ENCODE measurements around the gene OXA1L. TPM values are rescaled to one million over a fixed set of nuclear protein-coding genes. Genes with fewer than 3 reads are reported as not detected.

OXA1L gene
- total RNA-seq, 1 donor from 2014 or later, result 114 TPM

- H3K9me3 Mint-ChIP-seq (ENCODE audit: unreplicated experiment), result no peaks in the 10 kb centered on the region
- H3K4me1 Mint-ChIP-seq (ENCODE audit: unreplicated experiment), result peaks cover 44% of the 10 kb centered on the region
- H3K36me3 Mint-ChIP-seq (ENCODE audit: unreplicated experiment), result no peaks in the 10 kb centered on the region
- H3K4me3 Mint-ChIP-seq (ENCODE audit: unreplicated experiment), result no peak overlapping the region
- no peaks in the 10 kb centered on the region for H3K27me3 Mint-ChIP-seq (ENCODE audit: unreplicated experiment)
- no peak for DNase-seq (ENCODE audit: extremely low spot score, unreplicated experiment)
- no peak for TF ChIP-seq CTCF (IDR thresholded peaks at IDR 0.05)
- H3K27ac Mint-ChIP-seq (ENCODE audit: unreplicated experiment), result peak overlapping the region; percentile 79
Measured at GRCh38 chr14:22821193-22822015, 54.9 kb downstream of the OXA1L start.

- TF ChIP-seq CTCF (IDR thresholded peaks at IDR 0.05), result no peak
- no peaks in the 10 kb centered on the region for H3K36me3 Mint-ChIP-seq (ENCODE audit: unreplicated experiment)
- DNase-seq (ENCODE audit: extremely low spot score, unreplicated experiment), result no peak
- H3K27ac Mint-ChIP-seq (ENCODE audit: unreplicated experiment), result peak overlapping the region; percentile 79
- H3K4me1 Mint-ChIP-seq (ENCODE audit: unreplicated experiment), result peaks cover 44% of the 10 kb centered on the region
- H3K9me3 Mint-ChIP-seq (ENCODE audit: unreplicated experiment), result no peaks in the 10 kb centered on the region
- no peak overlapping the region for H3K4me3 Mint-ChIP-seq (ENCODE audit: unreplicated experiment)
- H3K27me3 Mint-ChIP-seq (ENCODE audit: unreplicated experiment), result no peaks in the 10 kb centered on the region
Measured at GRCh38 chr14:22822016-22822570, 55.6 kb downstream of the OXA1L start.

Other genes starting within 250 kb of the OXA1L start
- gene DAD1, start 177.5 kb upstream of the OXA1L start, total RNA-seq, result 220 and 223 TPM in 2 replicates
- 74.1 and 87.3 TPM in 2 replicates for gene ABHD4, start 168.4 kb upstream of the OXA1L start, total RNA-seq
- not detected in 2 replicates for gene OR6J1, start 122.3 kb upstream of the OXA1L start, total RNA-seq
- gene SLC7A7, start 48.7 kb downstream of the OXA1L start, total RNA-seq, result 1.2 and 1.6 TPM in 2 replicates
- 74.3 and 74.7 TPM in 2 replicates for gene MRPL52, start 63.2 kb downstream of the OXA1L start, total RNA-seq
- 490 and 518 TPM in 2 replicates for gene MMP14, start 69.9 kb downstream of the OXA1L start, total RNA-seq
- gene LRP10, start 105.1 kb downstream of the OXA1L start, total RNA-seq, result 171 and 182 TPM in 2 replicates
- 0.18 and 0.35 TPM in 2 replicates for gene REM2, start 116.5 kb downstream of the OXA1L start, total RNA-seq
- gene RBM23, start 152.5 kb downstream of the OXA1L start, total RNA-seq, result 89.4 and 93.3 TPM in 2 replicates
- 58.4 and 68.4 TPM in 2 replicates for gene PRMT5, start 162.7 kb downstream of the OXA1L start, total RNA-seq
- 39.9 and 40.9 TPM in 2 replicates for gene HAUS4, start 190.4 kb downstream of the OXA1L start, total RNA-seq
- gene AJUBA, start 215.9 kb downstream of the OXA1L start, total RNA-seq, result 111 and 115 TPM in 2 replicates
- 11.4 and 12.4 TPM in 2 replicates for gene C14orf93, start 243.5 kb downstream of the OXA1L start, total RNA-seq